T-helper 1 cell treated with Interleukin-12 subunit alpha and Interleukin-12 subunit beta and Interleukin-4 antibody, amounts not matched to agents 30 μg/mL and 1 μg/mL, for 36 hours (primary cell): Measurements from ENCODE around the gene TPSD1.

Experiments used
- H3K27ac Mint-ChIP-seq: one replicate; pipeline ENCODE4 v1.8.0; 2021; ENCODE audit warnings: mild to moderate bottlenecking, mixed read lengths
- H3K27me3 Mint-ChIP-seq: one replicate; pipeline ENCODE4 v1.8.0; 2021; ENCODE audit warnings: low read depth, mixed read lengths
- H3K36me3 Mint-ChIP-seq: one replicate; pipeline ENCODE4 v1.8.0; 2021; ENCODE audit warnings: low read depth, mixed read lengths
- H3K4me1 Mint-ChIP-seq: one replicate; pipeline ENCODE4 v1.8.0; 2021; ENCODE audit warnings: low read depth, mixed read lengths
- H3K4me3 Mint-ChIP-seq: one replicate; pipeline ENCODE4 v1.8.0; 2021; ENCODE audit warnings: mild to moderate bottlenecking, moderate library complexity, mixed read lengths
- H3K9me3 Mint-ChIP-seq: one replicate; pipeline ENCODE4 v1.8.0; 2021; ENCODE audit warnings: mixed read lengths

Gene TPSD1

DNA sequence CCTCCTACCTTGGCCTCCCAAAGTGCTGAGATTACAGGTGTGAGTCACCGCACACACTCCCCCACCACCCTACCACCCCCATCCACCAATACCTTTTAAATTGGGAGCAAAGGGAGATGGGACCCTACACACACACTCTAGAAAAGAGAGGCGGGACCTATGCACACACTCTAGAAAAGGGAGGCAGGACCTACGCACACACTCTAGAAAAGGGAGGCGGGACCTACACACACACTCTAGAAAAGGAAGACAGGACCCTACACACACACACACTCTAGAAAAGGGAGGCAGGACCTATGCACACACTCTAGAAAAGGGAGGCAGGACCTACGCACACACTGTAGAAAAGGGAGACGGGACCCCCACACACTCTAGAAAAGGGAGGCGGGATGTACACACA, 18.9 kb downstream of the TPSD1 start:
- H3K27me3 Mint-ChIP-seq: no peaks in the 10 kb centered on the region
- H3K4me1 Mint-ChIP-seq: no peaks in the 10 kb centered on the region
- no peaks in the 10 kb centered on the region for H3K36me3 Mint-ChIP-seq
- H3K4me3 Mint-ChIP-seq: no peak overlapping the region
- H3K27ac Mint-ChIP-seq: no peak overlapping the region
- no peaks in the 10 kb centered on the region for H3K9me3 Mint-ChIP-seq

DNA sequence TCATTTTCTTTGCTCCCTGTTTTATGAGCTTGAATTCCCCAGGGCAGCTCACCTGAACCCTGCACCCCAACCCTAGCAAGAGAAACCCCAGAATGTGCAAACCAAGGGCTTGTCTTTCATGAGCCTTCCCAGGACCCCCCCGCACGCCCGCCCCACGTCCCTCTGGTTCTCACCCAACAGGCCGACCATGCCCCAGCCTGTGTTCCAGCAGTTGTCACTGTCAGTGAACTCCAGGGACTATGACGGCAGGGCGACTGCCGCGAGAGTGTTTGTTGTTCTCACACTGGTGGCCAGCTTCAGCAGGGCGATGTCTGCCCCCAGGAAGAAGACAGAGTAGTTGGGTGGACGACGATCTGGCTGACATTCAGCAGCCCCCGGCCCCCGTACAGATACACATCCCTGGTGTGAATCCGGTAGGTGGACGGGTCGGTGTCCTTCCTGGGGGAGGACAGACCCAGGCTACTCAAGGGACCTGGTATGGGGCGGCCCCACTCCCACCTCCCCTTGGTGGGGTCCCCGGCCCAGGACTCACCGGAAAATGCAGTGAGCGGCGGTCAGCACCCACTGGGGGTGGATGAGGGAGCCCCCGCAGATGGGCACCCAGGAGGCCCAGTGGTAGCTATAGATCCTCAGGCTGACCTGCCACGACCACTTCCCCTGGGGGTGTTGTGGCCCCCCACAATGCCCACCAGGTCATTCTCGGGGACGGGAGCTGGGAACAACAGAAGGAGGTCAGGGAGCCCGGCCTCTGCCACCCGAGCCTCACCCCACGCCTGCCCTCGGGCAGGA, 20.1 kb downstream of the TPSD1 start:
- Mint-ChIP-seq H3K4me1 (no peaks in the 10 kb centered on the region), H3K27me3 (no peaks in the 10 kb centered on the region), H3K4me3 (no peak overlapping the region), H3K27ac (no peak overlapping the region), H3K36me3 (no peaks in the 10 kb centered on the region), H3K9me3 (no peaks in the 10 kb centered on the region)

DNA sequence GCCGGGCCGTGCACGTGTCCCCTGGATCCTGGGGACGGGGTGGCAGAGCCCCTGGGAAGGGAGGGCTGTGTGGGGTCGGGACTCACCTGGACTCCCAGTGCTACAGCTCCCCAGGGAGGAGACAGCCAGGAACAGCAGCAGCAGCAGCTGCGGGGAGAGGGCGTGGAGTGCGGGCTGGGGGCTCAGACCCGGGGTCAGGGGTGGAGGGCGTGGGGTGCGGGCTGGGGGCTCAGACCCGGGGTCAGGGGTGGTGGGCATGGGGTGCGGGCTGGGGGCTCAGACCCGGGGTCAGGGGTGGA, 20.7 kb downstream of the TPSD1 start:
- Mint-ChIP-seq H3K27me3 (no peaks in the 10 kb centered on the region), H3K36me3 (no peaks in the 10 kb centered on the region), H3K4me3 (no peak overlapping the region), H3K9me3 (no peaks in the 10 kb centered on the region), H3K27ac (no peak overlapping the region), H3K4me1 (no peaks in the 10 kb centered on the region)

DNA sequence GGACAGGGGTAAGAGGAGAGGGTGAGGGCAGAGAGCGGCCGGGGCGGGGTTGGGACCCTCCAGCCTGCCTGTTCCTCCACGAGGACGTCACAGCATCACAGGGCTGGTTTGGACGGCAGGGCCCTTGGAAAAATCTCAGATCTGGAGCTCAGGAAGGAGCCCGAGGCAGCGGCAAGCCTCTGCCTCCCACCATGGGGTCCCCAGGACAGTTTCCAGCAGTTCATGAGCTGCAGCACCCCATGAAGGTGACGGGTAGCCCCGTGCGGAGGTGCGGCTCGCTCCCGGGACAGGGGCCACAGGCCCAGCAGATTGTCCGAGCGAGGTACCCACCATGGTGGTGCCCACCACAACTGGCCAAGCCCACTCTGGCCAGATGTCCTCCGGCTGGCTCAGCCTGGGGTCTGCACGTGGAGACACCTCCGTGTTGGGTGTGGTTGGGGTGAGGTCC, 21.3 kb downstream of the TPSD1 start:
- Mint-ChIP-seq H3K4me3 (no peak overlapping the region), H3K27me3 (no peaks in the 10 kb centered on the region), H3K4me1 (no peaks in the 10 kb centered on the region), H3K36me3 (no peaks in the 10 kb centered on the region), H3K27ac (no peak overlapping the region), H3K9me3 (no peaks in the 10 kb centered on the region)

DNA sequence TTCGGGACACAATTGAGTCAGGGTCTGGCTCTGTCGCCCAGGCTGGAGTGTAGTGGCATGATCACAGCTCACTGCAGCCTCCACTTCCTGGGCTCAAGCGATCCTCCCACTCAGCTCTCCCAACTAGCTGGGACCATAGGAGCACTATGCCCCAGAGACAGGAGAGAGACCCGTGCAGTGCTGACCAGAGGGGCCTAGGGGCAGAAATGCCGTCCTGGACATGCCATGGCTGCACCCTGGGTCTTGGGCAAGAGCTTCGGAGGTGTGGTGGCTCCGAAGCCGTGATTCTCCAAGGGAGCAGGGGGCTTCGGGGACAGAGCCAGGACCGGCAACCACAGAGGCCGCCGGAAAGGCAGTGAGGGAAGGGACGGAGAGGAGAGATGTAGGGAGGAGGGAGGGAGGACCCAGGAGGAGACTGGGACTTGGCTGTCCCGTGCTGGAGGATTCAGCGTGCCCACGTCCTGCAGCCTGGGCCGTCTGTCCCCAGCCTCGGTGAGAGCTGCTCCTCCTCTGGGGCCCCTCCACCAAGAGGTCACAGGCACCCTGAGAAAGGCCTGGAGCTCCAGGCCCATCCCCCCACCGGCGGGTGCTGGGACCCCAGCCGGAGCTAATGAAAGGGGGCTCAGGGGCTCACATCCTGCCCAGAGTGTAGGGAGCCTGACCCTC, 21.9 kb downstream of the TPSD1 start:
- no peaks in the 10 kb centered on the region for H3K9me3 Mint-ChIP-seq
- H3K4me3 Mint-ChIP-seq: no peak overlapping the region
- no peaks in the 10 kb centered on the region for H3K36me3 Mint-ChIP-seq
- H3K4me1 Mint-ChIP-seq: no peaks in the 10 kb centered on the region
- no peaks in the 10 kb centered on the region for H3K27me3 Mint-ChIP-seq
- H3K27ac Mint-ChIP-seq: no peak overlapping the region

DNA sequence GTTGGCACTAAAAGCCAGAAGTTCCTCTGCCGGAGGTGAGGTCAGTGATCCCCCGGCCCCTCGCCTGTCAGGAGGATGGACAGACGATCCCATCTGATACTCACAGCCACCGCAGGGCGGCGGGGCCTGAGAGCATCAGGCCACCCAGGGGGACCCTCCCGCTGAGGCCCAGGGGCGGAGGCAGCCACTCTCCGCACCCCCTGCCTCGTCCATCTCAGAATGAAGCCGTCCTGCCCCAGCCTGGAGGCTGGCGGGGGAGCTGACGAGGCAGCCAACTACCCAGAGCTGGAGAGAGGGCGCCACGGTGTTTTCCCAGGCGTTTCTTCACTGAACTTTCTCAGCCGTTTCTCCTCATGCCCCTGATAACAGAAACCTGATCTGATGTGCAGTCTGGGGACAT, 22.6 kb downstream of the TPSD1 start:
- Mint-ChIP-seq H3K9me3 (no peaks in the 10 kb centered on the region), H3K27me3 (no peaks in the 10 kb centered on the region), H3K36me3 (no peaks in the 10 kb centered on the region), H3K4me1 (no peaks in the 10 kb centered on the region), H3K4me3 (no peak overlapping the region), H3K27ac (no peak overlapping the region)

DNA sequence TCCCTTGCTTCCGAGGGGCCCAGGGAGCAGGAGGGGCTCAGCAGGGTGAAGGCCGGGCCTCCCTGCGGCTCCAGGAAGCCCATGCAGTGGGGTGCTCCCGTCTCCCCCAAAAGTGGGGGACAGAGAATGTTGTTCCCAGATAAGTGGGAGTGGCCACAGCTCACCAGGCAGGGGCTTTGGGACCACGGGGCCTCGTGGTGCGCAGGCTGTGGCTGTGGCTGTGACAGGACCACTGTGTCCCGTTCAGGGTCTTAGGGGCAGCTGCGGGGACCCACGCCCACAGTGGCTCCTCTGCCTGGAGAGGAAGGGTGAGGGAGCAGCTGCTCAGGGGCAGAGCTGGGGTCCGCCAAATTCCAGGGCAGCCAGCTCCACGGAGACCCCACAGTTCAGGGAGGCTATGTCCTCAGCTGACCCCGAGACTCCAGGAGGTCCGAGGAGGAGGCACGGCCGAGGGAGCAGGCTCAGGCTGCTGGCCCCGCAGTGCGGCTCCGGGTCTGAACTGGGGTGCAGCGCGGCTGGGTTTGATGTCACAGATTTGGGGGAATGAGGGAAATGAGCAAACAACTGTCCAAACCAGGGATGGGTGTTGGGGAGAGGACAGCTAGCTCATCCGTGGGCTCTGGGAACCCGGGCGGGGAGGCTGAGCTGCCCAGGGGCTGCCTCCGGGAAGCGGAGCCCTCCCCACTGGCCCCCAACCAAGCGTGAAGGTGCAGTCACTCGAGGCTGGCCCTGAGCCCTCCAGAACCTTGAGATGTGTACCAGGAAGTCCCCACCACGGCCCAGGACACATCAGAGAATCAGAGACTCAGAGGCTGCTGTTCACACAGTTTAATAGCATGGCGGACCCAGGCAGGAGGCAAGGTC, 23.4 kb downstream of the TPSD1 start:
- H3K4me3 Mint-ChIP-seq: no peak overlapping the region
- H3K27me3 Mint-ChIP-seq: no peaks in the 10 kb centered on the region
- H3K9me3 Mint-ChIP-seq: no peaks in the 10 kb centered on the region
- no peak overlapping the region for H3K27ac Mint-ChIP-seq
- H3K4me1 Mint-ChIP-seq: no peaks in the 10 kb centered on the region
- no peaks in the 10 kb centered on the region for H3K36me3 Mint-ChIP-seq

DNA sequence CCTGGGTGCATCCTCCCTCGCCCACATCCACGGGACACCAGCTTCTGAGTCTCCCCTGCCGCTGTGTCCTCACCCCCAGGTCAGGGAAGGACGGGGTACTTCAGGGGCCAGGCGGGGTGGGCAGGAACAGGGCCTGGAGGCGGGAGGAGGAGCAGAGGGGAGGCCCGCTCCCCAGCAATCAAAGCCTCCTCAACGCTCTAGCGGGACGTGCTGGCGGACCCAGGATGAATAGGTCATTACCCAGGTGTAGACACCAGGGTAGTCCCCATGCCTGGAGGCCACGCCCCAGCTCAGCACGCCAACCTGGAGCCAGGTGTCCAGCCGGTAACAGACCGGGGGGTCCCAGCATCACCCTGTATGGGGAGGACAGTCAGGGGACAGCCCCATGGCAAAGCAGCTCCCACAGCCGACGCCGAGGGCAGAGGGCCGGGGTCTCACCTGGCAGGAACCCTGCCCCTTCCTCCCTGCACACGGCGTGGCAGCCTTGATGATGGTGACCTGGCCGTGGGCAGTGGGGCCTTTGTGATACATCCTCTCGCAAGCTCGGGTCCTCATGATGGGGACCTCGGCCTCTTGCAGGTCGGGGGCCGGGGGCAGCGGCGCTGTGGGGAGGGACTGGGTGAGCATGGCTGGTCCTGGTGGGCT, 24.2 kb downstream of the TPSD1 start:
- Mint-ChIP-seq H3K4me1 (no peaks in the 10 kb centered on the region), H3K27me3 (no peaks in the 10 kb centered on the region), H3K27ac (no peak overlapping the region)

DNA sequence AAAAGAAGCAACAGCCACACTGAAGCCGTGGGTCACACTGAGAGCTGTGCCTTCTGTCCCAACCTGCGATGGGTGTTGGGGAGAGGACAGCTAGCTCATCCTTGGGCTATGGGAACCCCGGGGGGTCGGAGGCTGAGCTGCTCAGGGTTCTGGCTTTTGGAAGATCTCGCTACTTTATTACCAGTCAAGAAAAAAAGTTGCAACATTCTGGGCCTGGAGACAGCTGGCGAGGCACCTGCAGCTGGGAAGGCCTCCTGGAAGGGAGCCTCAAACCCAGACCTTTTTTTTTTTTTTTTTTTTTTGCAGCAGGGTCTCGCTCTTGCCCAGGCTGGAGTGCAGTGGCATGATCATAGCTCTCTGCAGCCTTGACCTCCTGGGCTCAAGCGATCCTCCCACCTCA, 24.9 kb downstream of the TPSD1 start:
- Mint-ChIP-seq H3K27ac (no peak overlapping the region), H3K4me3 (no peak overlapping the region), H3K27me3 (no peaks in the 10 kb centered on the region), H3K9me3 (no peaks in the 10 kb centered on the region), H3K4me1 (no peaks in the 10 kb centered on the region), H3K36me3 (no peaks in the 10 kb centered on the region)

More for the DNA sequence above, 24.2 kb downstream of the TPSD1 start:
- Mint-ChIP-seq H3K4me3 (no peak overlapping the region), H3K9me3 (no peaks in the 10 kb centered on the region), H3K36me3 (no peaks in the 10 kb centered on the region)

DNA sequence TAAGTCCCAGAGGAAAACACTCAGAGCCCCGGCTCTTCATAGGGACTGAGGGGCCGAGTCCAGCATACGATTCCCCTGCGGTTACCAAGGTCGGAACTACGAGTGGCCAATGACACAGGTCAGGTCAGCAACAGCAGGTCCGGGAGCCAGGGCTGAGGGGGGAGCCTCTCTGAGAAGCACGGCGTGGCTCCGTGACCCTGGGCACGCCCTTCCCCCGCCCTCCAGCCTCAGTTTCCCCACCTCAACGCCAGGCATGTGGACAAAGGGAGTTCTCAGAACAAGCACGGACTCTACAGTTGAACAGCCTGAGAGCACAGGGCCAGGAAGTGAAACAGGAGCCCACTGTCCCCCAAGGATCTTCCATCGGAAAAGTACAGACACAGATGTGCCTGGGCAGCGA, 25.6 kb downstream of the TPSD1 start:
- Mint-ChIP-seq H3K36me3 (no peaks in the 10 kb centered on the region), H3K27ac (no peak overlapping the region), H3K4me1 (no peaks in the 10 kb centered on the region), H3K4me3 (no peak overlapping the region), H3K27me3 (no peaks in the 10 kb centered on the region), H3K9me3 (no peaks in the 10 kb centered on the region)

DNA sequence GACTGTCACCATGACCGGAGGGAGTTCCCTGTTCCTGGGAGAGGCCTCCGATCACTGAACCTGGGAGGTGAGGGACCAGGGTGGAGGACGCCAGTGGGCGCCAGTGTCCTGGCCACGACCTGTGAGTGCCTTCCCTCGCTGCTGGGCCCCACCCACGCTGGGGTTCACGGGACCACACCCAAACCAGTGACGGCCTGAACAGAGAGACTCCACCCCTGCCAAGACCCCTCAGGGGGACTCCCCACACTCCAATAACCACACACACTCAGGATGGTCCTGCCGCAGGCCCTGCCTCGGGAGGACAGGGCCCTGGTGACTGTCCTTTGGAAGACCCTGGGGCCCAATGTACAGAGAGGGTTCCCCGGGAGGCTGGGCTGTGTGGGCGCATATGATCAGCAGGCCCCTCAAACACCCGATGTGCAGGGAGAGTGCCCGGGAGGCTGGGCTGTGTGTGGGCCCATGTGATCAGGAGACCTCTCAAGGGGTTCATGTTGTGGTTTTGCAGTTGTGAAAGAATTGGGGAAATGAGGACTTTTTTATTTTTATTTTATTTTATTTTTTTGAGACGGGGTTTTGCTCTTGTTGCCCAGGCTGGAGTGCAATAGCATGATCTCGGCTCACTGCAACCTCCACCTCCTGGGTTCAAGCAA, 26.6 kb downstream of the TPSD1 start:
- H3K4me3 Mint-ChIP-seq: no peak overlapping the region
- no peaks in the 10 kb centered on the region for H3K27me3 Mint-ChIP-seq
- H3K4me1 Mint-ChIP-seq: no peaks in the 10 kb centered on the region
- H3K36me3 Mint-ChIP-seq: no peaks in the 10 kb centered on the region
- H3K27ac Mint-ChIP-seq: no peak overlapping the region
- H3K9me3 Mint-ChIP-seq: no peaks in the 10 kb centered on the region

DNA sequence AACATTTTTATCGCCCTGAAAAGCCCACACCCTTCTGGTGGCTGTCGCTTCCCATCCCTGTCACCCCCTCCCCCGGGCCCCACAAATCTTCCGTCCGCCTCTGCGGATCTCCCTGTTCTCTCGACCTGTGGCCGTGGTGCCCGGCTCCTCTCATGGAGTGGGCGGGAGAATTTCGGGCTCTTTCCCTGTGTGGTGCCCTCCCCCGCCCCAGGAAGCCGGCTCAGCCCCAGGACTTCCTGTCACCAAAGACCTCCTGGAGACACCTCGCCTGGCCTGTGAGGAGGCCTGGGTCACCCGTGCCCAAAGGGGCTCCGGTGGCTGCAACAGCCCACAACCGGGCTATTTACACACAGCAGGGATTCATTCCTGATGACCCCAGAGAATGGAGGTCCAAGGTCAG, 27.4 kb downstream of the TPSD1 start:
- H3K9me3 Mint-ChIP-seq: no peaks in the 10 kb centered on the region
- peaks cover 4% of the 10 kb centered on the region for H3K27me3 Mint-ChIP-seq
- H3K4me1 Mint-ChIP-seq: no peaks in the 10 kb centered on the region
- no peaks in the 10 kb centered on the region for H3K36me3 Mint-ChIP-seq
- H3K4me3 Mint-ChIP-seq: no peak overlapping the region
- no peak overlapping the region for H3K27ac Mint-ChIP-seq

DNA sequence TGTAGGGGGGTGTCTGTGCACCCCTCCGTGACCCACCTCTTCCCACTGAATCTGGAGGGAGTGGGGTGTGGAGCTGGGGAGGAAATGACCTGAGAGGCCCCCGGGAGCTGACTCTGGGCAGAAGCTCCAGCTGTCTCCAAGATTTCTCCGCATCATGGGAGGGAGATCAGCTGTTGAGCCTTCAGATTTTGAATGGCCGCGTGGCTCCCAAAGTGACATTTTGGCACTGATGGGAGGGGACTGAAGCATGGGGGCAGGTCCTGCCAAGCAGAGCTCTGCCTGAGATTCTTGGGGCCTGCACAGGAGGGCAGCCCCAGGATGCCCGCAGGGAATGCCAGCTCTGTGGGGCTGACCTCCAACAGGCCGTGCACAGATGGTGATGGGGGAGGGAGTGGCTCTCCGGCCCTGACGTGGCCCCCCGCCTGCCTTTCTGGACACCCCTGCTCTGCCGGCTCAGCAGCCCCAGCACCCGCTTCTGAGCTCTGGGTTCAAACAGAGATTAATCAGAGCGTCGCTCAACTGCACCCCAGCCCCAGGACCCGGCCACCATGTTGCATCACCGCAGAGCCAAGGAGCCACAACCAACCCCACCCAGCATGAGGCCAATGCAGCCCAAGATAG, 28.2 kb downstream of the TPSD1 start:
- no peak overlapping the region for H3K27ac Mint-ChIP-seq
- no peaks in the 10 kb centered on the region for H3K36me3 Mint-ChIP-seq
- no peak overlapping the region for H3K4me3 Mint-ChIP-seq
- H3K9me3 Mint-ChIP-seq: no peaks in the 10 kb centered on the region
- no peaks in the 10 kb centered on the region for H3K4me1 Mint-ChIP-seq
- peaks cover 4% of the 10 kb centered on the region for H3K27me3 Mint-ChIP-seq
